Caco-2 (cell line): ENCODE results near the gene MOB1A. TPM values are rescaled to one million over a fixed set of nuclear protein-coding genes. Genes with fewer than 3 reads are reported as not detected.

ENCODE experiments used
- BruUV-seq: library from RNA; stranded (reverse); fragments of 400-500 nt; replicated peaks from 2 replicates; lab custom pipeline; 2021; lab: Mats Ljungman, UMichigan
- CTCF ChIA-PET: fragments of 300-600 bp; sonication (Branson Sonifier 250); formaldehyde crosslinking; loops from one replicate; lab custom pipeline; 2022; ENCODE audit warnings: antibody characterized with exemption; lab: Charles Lee
- POLR2A ChIA-PET: fragments of 300-600 bp; sonication (Branson Sonifier 250); formaldehyde crosslinking; loops from one replicate; lab custom pipeline; 2022; ENCODE audit warnings: antibody characterized with exemption; lab: Charles Lee
- DNase-seq, 2 experiments: peaks; one replicate each; pipeline versions ENCODE4 v3.0.0 to v3.0.0-alpha.2; 2020 to 2022
- H3K27me3 ChIP-seq: replicated peaks from 2 replicates; pipeline ENCODE4 v1.6.0; 2011; ENCODE audit warnings: low read length; ENCODE audit not compliant: control insufficient read depth, insufficient read depth
- H3K36me3 ChIP-seq: 2 replicates; pipeline ENCODE4 v1.5.1; 2011; ENCODE audit warnings: low read length; ENCODE audit not compliant: control insufficient read depth, insufficient read depth
- H3K4me1 ChIP-seq: fragments of 250-450 bp; sonication (Bioruptor Pico); 2 replicates; pipeline ENCODE4 v1.5.1; 2020; ENCODE audit warnings: mild to moderate bottlenecking
- H3K4me3 ChIP-seq: 2 replicates; pipeline ENCODE4 v1.5.1; 2011; ENCODE audit warnings: low read depth, mild to moderate bottlenecking, control low read depth, low read length
- H3K9me3 ChIP-seq: fragments of 250-450 bp; sonication (Bioruptor Pico); 2 replicates; pipeline ENCODE4 v1.5.1; 2020; ENCODE audit warnings: mild to moderate bottlenecking, moderate library complexity
- H3K27ac Mint-ChIP-seq: one replicate; pipeline ENCODE4 v1.8.0; 2022; ENCODE audit warnings: mixed read lengths; ENCODE audit not compliant: unreplicated experiment
- H3K27me3 Mint-ChIP-seq: one replicate; pipeline ENCODE4 v1.8.0; 2022; ENCODE audit warnings: mixed read lengths; ENCODE audit not compliant: insufficient read depth, unreplicated experiment
- H3K36me3 Mint-ChIP-seq: one replicate; pipeline ENCODE4 v1.8.0; 2022; ENCODE audit warnings: mild to moderate bottlenecking, mixed read lengths; ENCODE audit not compliant: insufficient read depth, unreplicated experiment
- H3K4me1 Mint-ChIP-seq: one replicate; pipeline ENCODE4 v1.8.0; 2022; ENCODE audit warnings: low read depth, mixed read lengths; ENCODE audit not compliant: unreplicated experiment
- H3K4me3 Mint-ChIP-seq: one replicate; pipeline ENCODE4 v1.8.0; 2022; ENCODE audit warnings: mild to moderate bottlenecking, moderate library complexity, mixed read lengths; ENCODE audit not compliant: unreplicated experiment
- H3K9me3 Mint-ChIP-seq: one replicate; pipeline ENCODE4 v1.8.0; 2022; ENCODE audit warnings: mixed read lengths; ENCODE audit not compliant: unreplicated experiment
- CTCF ChIP-seq, 2 experiments: fragments of 200-600 bp in 1 of 2; IDR thresholded peaks; 1 replicate in 1 of 2; 2 replicates in 1 of 2; pipeline versions ENCODE4 v1.5.1 to v1.8.0; 2011 to 2022; ENCODE audit warnings: antibody characterized with exemption in 1 of 2, control low read depth in 1 of 2, inconsistent platforms in 1 of 2, low read depth in 1 of 2, low read length in 1 of 2, mild to moderate bottlenecking in 1 of 2, moderate library complexity in 1 of 2; ENCODE audit not compliant: insufficient read depth in 1 of 2, severe bottlenecking in 1 of 2, unreplicated experiment in 1 of 2
- intact Hi-C: fragments of 100-400 bp; cut with micrococcal nuclease; formaldehyde crosslinking; loops from one replicate; pipeline ENCODE4 v1.10.0; 2022; ENCODE audit not compliant: unreplicated experiment
- total RNA-seq: library from RNA; stranded (reverse); gene quantifications from 2 replicates; pipeline ENCODE4 v1.2.3, GENCODE V29; 2022

The MOB1A gene
- total RNA-seq, 1 experiment from 2014 or later: 125 TPM

GRCh38 chr2:74105413-74105812 is 73.3 kb downstream of the MOB1A start:
- H3K9me3 Mint-ChIP-seq: no peaks in the 10 kb centered on the region
- no peak for DNase-seq
- no peak overlapping the region for H3K27ac Mint-ChIP-seq
- Histone ChIP-seq H3K4me1 (no peaks in the 10 kb centered on the region), H3K27me3 (no peaks in the 10 kb centered on the region), H3K4me3 (no peak overlapping the region), H3K9me3 (no peaks in the 10 kb centered on the region), H3K36me3 (0 out of 2 replicates have a peak, but pooled peaks cover 1% of the 10 kb centered on the region)
- intact Hi-C loops: no loop called here
- H3K27me3 Mint-ChIP-seq: no peaks in the 10 kb centered on the region
- H3K4me1 Mint-ChIP-seq: no peaks in the 10 kb centered on the region
- BruUV-seq: no TSS peak
- H3K4me3 Mint-ChIP-seq: no peak overlapping the region
- ChIA-PET CTCF (no interaction called here), POLR2A (no interaction called here)
- no peak for TF ChIP-seq CTCF (IDR thresholded peaks at IDR 0.05; ENCODE audit: insufficient read depth in 1 of 2, low read depth in 1 of 2, low read length in 1 of 2, severe bottlenecking in 1 of 2, unreplicated experiment in 1 of 2)
- H3K36me3 Mint-ChIP-seq: peaks cover 48% of the 10 kb centered on the region

DNA sequence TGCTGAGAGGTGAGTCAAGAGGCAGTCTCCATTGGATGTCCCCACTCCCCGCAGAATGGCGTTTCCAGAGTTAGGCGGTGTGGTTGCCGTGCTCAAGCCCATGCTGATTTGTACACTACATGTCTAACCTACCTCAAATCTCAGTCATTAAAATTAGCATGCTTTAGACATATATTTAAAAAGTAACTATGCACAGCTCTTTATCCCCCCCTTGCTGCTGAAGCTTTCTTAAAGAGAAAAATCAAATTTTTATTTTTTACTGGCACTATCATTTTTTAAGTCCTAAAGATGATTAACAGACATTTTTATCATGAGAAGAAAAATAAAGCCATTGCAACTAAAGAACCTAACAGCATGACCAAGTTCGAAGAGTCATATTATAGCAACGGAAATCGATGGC is 73.8 kb downstream of the MOB1A start:
- DNase-seq: no peak
- Histone ChIP-seq H3K36me3 (peaks cover 1% of the 10 kb centered on the region; the same call in 1 of the 2 replicates), H3K4me1 (no peaks in the 10 kb centered on the region), H3K27me3 (no peaks in the 10 kb centered on the region), H3K4me3 (no peak overlapping the region), H3K9me3 (no peaks in the 10 kb centered on the region)
- intact Hi-C loops: no loop called here
- Mint-ChIP-seq H3K27me3 (no peaks in the 10 kb centered on the region), H3K9me3 (no peaks in the 10 kb centered on the region), H3K36me3 (peaks cover 52% of the 10 kb centered on the region), H3K4me1 (no peaks in the 10 kb centered on the region), H3K4me3 (no peak overlapping the region), H3K27ac (no peak overlapping the region)
- CTCF ChIA-PET: no interaction called here
- no TSS peak for BruUV-seq
- no peak for TF ChIP-seq CTCF (IDR thresholded peaks at IDR 0.05; ENCODE audit: insufficient read depth in 1 of 2, low read depth in 1 of 2, low read length in 1 of 2, severe bottlenecking in 1 of 2, unreplicated experiment in 1 of 2)
- POLR2A ChIA-PET: no interaction called here

- no peaks in the 10 kb centered on the region for H3K27me3 Mint-ChIP-seq
- ChIA-PET POLR2A (no interaction called here), CTCF (no interaction called here)
- no peak overlapping the region for H3K27ac Mint-ChIP-seq
- DNase-seq: no peak
- no peaks in the 10 kb centered on the region for H3K4me1 ChIP-seq
- H3K36me3 Mint-ChIP-seq: peaks cover 62% of the 10 kb centered on the region
- BruUV-seq: no TSS peak
- no peaks in the 10 kb centered on the region for H3K9me3 ChIP-seq
- no peak overlapping the region for H3K4me3 ChIP-seq
- no peaks in the 10 kb centered on the region for H3K4me1 Mint-ChIP-seq
- peaks cover 5% of the 10 kb centered on the region for H3K36me3 ChIP-seq
- H3K4me3 Mint-ChIP-seq: no peak overlapping the region
- H3K9me3 Mint-ChIP-seq: no peaks in the 10 kb centered on the region
- no peak for TF ChIP-seq CTCF (IDR thresholded peaks at IDR 0.05; ENCODE audit: insufficient read depth in 1 of 2, low read depth in 1 of 2, low read length in 1 of 2, severe bottlenecking in 1 of 2, unreplicated experiment in 1 of 2)
- H3K27me3 ChIP-seq: no peaks in the 10 kb centered on the region
- intact Hi-C loops: no loop called here
Observed at GRCh38 chr2:74103763-74104162, 74.9 kb downstream of the MOB1A start.

Other genes with a start within 250 kb of the MOB1A start
- 27.5 and 27.8 TPM in 2 replicates for gene TET3, start 194.0 kb downstream of the MOB1A start, total RNA-seq
- 71.5 and 79.7 TPM in 2 replicates for gene BOLA3, start 31.0 kb downstream of the MOB1A start, total RNA-seq
- 416 and 470 TPM in 2 replicates for gene MTHFD2, start 19.7 kb upstream of the MOB1A start, total RNA-seq
- 1.9 and 2.2 TPM in 2 replicates for gene SLC4A5, start 164.5 kb upstream of the MOB1A start, total RNA-seq
- gene DCTN1, start 201.4 kb upstream of the MOB1A start, total RNA-seq: 132 and 139 TPM in 2 replicates
- gene C2orf81, start 242.7 kb upstream of the MOB1A start, total RNA-seq: 0.84 and 1.7 TPM in 2 replicates
- 8.4 and 9.9 TPM in 2 replicates for gene WDR54, start 242.9 kb upstream of the MOB1A start, total RNA-seq